ENCODE data around the gene TMEM132D.

DNA sequence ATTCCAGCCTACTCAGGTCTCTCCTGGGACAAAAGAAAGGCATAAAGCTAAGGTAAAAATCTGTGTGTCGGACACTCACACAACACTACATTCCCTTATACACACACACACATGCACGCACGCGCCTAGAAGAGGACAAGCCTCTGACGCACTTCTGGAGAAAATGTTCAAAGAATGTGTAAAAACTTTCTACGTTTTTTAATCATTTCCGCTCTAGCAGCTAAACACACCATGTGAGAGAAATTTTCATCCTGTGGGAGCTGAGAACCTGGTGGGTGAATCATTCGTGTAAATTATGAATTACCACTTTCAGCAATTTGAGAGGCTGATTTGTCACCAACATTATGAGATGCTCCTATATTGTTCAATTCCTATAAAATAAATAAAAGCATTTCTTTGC lies 494.5 kb downstream of the TMEM132D start:
- TF ChIP-seq POLR2AphosphoS5 (IDR thresholded peaks at IDR 0.05; ENCODE audit: insufficient read depth, low read depth, low read length) (no peak), CTCF (IDR thresholded peaks at IDR 0.05; ENCODE audit: extremely low read depth in 1 of 2, insufficient read depth in 1 of 2, low read depth in 1 of 2, low read length in 2 of 2) (no peak), EZH2 (IDR thresholded peaks at IDR 0.05; ENCODE audit: borderline replicate concordance, low read depth, low read length, severe bottlenecking) (no peak), FOS (IDR thresholded peaks at IDR 0.05; ENCODE audit: borderline replicate concordance, insufficient read depth, low read length) (no peak), MAX (IDR thresholded peaks at IDR 0.05; ENCODE audit: insufficient read depth, insufficient read length) (no peak), MYC (IDR thresholded peaks at IDR 0.05; ENCODE audit: low read depth, low read length) (no peak), POLR2A (IDR thresholded peaks at IDR 0.05; ENCODE audit: low read depth, low read length) (no peak), JUN (IDR thresholded peaks at IDR 0.05; ENCODE audit: borderline replicate concordance, insufficient read depth, insufficient read length, low read depth) (no peak), GATA2 (IDR thresholded peaks at IDR 0.05; ENCODE audit: insufficient read depth, insufficient read length, low read depth, low read length) (no peak)
